Measurements from ENCODE around the gene NEK5.
"Not testable (repeated sequence)": the region's sequence is repeated elsewhere in the genome, so short reads cannot be mapped to it uniquely, and the experiment has no call there.

The NEK5 gene

DNA sequence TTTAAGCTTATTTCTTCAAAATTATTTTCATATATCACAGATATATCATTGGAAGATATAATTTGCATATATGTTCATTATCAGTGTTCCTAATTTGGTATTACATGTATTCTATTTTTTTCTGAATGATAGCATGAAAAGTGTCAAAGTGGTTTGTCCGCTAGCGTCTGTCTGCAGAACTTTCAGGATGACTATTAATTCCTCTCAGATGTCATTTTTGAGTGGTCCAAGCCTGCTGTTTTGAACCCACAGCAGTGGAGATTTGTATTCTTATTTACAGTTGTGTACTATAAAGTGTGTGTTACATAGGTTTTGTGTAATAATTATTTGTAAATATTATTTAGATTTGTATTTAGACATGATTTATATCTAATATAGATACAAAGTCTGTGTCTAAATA lies 95.8 kb downstream of the NEK5 start:
- TF ChIP-seq, protein P1, sequence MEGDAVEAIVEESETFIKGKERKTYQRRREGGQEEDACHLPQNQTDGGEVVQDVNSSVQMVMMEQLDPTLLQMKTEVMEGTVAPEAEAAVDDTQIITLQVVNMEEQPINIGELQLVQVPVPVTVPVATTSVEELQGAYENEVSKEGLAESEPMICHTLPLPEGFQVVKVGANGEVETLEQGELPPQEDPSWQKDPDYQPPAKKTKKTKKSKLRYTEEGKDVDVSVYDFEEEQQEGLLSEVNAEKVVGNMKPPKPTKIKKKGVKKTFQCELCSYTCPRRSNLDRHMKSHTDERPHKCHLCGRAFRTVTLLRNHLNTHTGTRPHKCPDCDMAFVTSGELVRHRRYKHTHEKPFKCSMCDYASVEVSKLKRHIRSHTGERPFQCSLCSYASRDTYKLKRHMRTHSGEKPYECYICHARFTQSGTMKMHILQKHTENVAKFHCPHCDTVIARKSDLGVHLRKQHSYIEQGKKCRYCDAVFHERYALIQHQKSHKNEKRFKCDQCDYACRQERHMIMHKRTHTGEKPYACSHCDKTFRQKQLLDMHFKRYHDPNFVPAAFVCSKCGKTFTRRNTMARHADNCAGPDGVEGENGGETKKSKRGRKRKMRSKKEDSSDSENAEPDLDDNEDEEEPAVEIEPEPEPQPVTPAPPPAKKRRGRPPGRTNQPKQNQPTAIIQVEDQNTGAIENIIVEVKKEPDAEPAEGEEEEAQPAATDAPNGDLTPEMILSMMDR (IDR thresholded peaks at IDR 0.05) = no peak
- H3K9me3 ChIP-seq = no peaks in the 10 kb centered on the region
- no peak overlapping the region for H3K4me3 ChIP-seq (ENCODE audit: low read depth in 1 of 2, low read length in 1 of 2)
- peaks cover 11% of the 10 kb centered on the region for H3K36me3 ChIP-seq
- no peak overlapping the region for H3K27ac ChIP-seq
- no peaks in the 10 kb centered on the region for H3K27me3 ChIP-seq
- H3K4me1 ChIP-seq (ENCODE audit: control insufficient read depth in 1 of 2, insufficient read depth in 1 of 2, low read depth in 1 of 2, low read length in 1 of 2) = no peaks in the 10 kb centered on the region

DNA sequence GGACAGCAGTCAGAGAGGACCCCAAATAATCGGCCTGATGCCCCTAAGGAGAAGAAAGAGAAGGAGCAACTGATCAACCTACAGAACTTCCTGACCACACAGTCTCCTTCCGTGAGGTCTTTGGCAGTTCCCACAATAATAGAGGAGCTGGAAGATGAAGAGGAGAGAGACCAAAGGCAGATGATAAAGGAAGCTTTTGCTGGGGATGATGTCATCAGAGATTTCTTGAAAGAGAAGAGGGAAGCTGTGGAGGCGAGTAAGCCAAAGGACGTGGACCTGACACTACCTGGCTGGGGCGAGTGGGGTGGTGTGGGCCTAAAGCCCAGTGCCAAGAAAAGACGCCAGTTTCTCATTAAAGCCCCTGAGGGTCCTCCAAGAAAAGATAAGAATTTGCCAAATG lies 98.5 kb downstream of the NEK5 start:
- not testable (repeated sequence) for H3K4me3 ChIP-seq (ENCODE audit: low read depth in 1 of 2, low read length in 1 of 2); H3K9me3 ChIP-seq; H3K4me1 ChIP-seq (ENCODE audit: control insufficient read depth in 1 of 2, insufficient read depth in 1 of 2, low read depth in 1 of 2, low read length in 1 of 2); H3K27ac ChIP-seq; H3K27me3 ChIP-seq
- H3K36me3 ChIP-seq = peaks cover 18% of the 10 kb centered on the region

DNA sequence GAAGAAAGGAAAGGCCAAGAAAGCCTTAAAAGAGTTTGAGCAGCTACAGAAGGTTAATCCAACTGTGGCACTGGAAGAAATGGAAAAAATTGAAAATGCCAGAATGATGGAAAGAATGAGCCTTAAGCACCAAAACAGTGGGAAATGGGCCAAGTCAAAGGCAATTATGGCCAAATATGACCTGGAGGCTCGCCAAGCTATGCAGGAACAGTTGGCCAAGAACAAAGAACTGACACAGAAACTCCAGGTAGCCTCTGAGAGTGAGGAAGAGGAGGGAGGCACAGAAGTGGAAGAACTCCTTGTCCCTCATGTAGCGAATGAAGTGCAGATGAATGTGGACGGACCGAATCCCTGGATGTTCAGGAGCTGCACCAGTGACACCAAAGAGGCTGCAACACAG lies 99.3 kb downstream of the NEK5 start:
- H3K9me3 ChIP-seq = no peaks in the 10 kb centered on the region
- H3K4me3 ChIP-seq (ENCODE audit: low read depth in 1 of 2, low read length in 1 of 2) = no peak overlapping the region
- H3K36me3 ChIP-seq = peaks cover 23% of the 10 kb centered on the region
- no peaks in the 10 kb centered on the region for H3K4me1 ChIP-seq (ENCODE audit: control insufficient read depth in 1 of 2, insufficient read depth in 1 of 2, low read depth in 1 of 2, low read length in 1 of 2)
- no peak overlapping the region for H3K27ac ChIP-seq
- H3K27me3 ChIP-seq = no peaks in the 10 kb centered on the region
- TF ChIP-seq, protein P1 (IDR thresholded peaks at IDR 0.05) = no peak

DNA sequence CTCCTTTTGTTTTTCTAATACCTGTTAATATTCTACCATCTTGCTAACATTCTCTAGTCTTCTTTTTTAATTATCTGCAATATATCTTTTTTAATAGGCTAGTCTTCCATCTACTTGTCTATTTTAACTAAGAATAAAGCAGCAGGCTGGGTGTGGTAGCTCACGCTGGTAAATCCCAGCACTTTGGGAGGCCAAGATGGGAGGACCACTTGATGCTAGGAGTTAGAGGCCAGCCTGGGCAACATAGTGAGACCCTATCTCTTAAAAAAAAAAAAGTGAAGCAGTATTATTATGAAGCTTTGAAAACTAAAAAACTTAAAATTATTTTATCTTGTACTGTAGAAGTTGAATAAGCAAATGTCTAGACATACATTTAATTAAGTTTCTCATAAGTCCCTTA lies 101.0 kb downstream of the NEK5 start:
- Histone ChIP-seq H3K4me1 (ENCODE audit: control insufficient read depth in 1 of 2, insufficient read depth in 1 of 2, low read depth in 1 of 2, low read length in 1 of 2) (no peaks in the 10 kb centered on the region), H3K36me3 (peaks cover 29% of the 10 kb centered on the region), H3K27ac (no peak overlapping the region), H3K27me3 (no peaks in the 10 kb centered on the region), H3K9me3 (no peaks in the 10 kb centered on the region), H3K4me3 (ENCODE audit: low read depth in 1 of 2, low read length in 1 of 2) (no peak overlapping the region)
- TF ChIP-seq, protein P1 (IDR thresholded peaks at IDR 0.05) = no peak

DNA sequence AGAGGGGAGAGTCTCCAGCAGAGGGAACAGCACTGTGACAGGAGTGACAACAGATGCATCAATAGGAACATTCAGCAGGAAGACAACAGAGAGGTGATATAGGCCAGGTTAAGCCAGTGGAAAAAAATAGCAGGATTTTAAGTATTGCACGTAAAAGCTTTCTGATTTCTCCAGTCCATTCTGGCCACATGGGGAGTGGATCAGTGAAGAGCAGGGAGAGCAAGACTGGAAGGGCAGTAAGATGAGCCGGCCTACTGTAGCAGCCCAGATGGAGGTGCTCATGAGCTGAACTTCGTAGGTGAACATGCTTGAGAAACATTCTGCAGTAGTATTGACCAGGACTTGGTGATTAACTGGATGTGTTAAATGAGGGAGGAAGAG lies 102.6 kb downstream of the NEK5 start:
- Histone ChIP-seq H3K36me3 (peaks cover 37% of the 10 kb centered on the region), H3K27me3 (no peaks in the 10 kb centered on the region), H3K9me3 (no peaks in the 10 kb centered on the region), H3K4me3 (ENCODE audit: low read depth in 1 of 2, low read length in 1 of 2) (no peak overlapping the region), H3K4me1 (ENCODE audit: control insufficient read depth in 1 of 2, insufficient read depth in 1 of 2, low read depth in 1 of 2, low read length in 1 of 2) (no peaks in the 10 kb centered on the region), H3K27ac (no peak overlapping the region)
- TF ChIP-seq, protein P1 (IDR thresholded peaks at IDR 0.05) = no peak

DNA sequence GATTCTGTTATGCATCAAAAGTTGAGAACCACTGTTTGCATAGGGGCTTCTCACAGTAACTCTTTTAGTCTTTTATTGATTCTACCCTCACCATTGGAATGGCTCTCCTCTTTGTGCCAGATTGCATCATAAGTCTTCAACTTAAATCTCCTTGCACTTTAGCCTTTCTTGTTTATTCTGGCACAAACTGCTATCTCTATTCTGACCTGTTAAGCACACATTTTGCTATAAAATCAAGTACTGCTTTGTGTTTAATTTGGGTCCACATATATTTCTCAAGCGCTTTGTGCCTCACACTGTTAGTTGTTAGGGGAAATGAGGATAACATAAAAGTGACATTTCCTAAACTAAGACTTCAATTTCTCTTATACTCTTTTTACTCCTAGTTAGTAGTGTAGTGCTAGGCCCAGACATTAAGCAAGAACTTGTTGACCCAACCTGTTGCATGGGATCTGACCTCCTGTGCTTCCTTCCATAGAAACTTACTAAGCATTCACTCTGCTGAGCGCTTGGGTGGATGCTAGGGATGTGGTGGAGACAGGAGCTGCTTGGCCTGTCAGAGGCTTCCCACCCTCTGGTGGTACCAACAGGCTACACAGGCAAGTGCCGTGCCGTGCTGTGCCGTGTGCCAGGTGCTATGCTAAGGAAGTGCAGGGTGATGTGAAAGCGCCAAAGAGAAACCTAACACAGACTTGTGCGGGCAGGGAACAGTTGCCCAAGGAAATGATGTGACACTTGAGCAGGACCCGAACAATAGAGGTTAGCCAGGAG lies 103.2 kb downstream of the NEK5 start:
- H3K36me3 ChIP-seq = peaks cover 42% of the 10 kb centered on the region
- no peak overlapping the region for H3K4me3 ChIP-seq (ENCODE audit: low read depth in 1 of 2, low read length in 1 of 2)
- no peak overlapping the region for H3K27ac ChIP-seq
- H3K27me3 ChIP-seq = no peaks in the 10 kb centered on the region
- H3K4me1 ChIP-seq (ENCODE audit: control insufficient read depth in 1 of 2, insufficient read depth in 1 of 2, low read depth in 1 of 2, low read length in 1 of 2) = no peaks in the 10 kb centered on the region
- TF ChIP-seq, protein P1 (IDR thresholded peaks at IDR 0.05) = no peak
- no peaks in the 10 kb centered on the region for H3K9me3 ChIP-seq
